ENCODE measurements around the gene ARHGAP11A. TPM values are rescaled to one million over a fixed set of nuclear protein-coding genes. Genes with fewer than 3 reads are reported as not detected.

The ARHGAP11A gene
- total and polyA plus RNA-seq, 10 of the 15 experiments (the other 5 are each of a cell fraction or from before 2014, with no cell fraction given), result 12.4 to 53.6 (median 36.5) TPM

DNA sequence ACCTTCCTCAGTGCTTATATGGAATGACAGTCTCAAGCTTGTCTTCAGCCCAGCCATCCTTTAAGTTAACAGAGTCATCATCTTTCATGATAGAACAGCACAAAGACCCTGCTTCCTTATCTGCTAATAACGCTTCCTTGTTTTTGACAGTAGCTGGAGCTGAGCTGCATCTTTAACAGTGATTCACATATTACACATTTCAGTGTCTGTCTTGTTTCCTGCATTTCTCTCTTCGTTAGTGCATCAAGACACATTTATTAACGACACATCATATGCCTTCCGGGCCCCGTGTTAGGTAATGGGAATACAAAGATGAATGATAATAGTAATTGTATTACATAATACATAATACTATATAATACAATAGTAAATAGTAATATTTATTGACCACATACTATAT, 72.3 kb downstream of the ARHGAP11A start:
- ChIA-PET POLR2A (no interaction called here), CTCF (interaction anchor here (1.4 kb wide), 1 partner anchor 25 kb away, joined by 6 read pairs; no protein-coding TSS in a partner anchor), SMC1A (ENCODE audit: uncharacterized antibody, unreplicated experiment) (interaction anchor here (1.1 kb wide), 1 partner anchor 156 kb away, joined by 3 read pairs; no protein-coding TSS in a partner anchor), RAD21 (ENCODE audit: unreplicated experiment) (no interaction called here)
- H4K20me1 ChIP-seq (ENCODE audit: control insufficient read depth, insufficient read depth), result no peaks in the 10 kb centered on the region
- BruUV-seq (replicated peaks), result no TSS peak
- no peak overlapping the region for H2AFZ ChIP-seq (ENCODE audit: control insufficient read depth, low read depth, low read length)
- H3K4me1 ChIP-seq (ENCODE audit: control insufficient read depth, insufficient read depth, low read length), result peaks cover 3% of the 10 kb centered on the region; the same call in 1 of the 2 replicates
- no peaks in the 10 kb centered on the region for H3K9me3 ChIP-seq (replicated peaks; ENCODE audit: control insufficient read depth, insufficient read depth, low read length)
- in situ Hi-C loops (cut with MboI), result no loop called here
- H3K79me2 ChIP-seq (ENCODE audit: control insufficient read depth, insufficient read depth, low read length), result no peaks in the 10 kb centered on the region
- no peak overlapping the region for H3K4me3 ChIP-seq
- DNase-seq (ENCODE audit: low read depth, low spot score) (no peak), ATAC-seq (no peak), FAIRE-seq (no peak)
- no peaks in the 10 kb centered on the region for H3K36me3 ChIP-seq (ENCODE audit: control insufficient read depth in 2 of 2, insufficient read depth in 2 of 2, low read length in 1 of 2)
- no peak overlapping the region for H3K27ac ChIP-seq (ENCODE audit: control insufficient read depth, insufficient read depth)
- H3K27me3 ChIP-seq (replicated peaks in 1 of 2; ENCODE audit: control insufficient read depth in 2 of 2, insufficient read depth in 2 of 2, low read length in 1 of 2), result no peaks in the 10 kb centered on the region; a peak in 1 of 4 replicates
- intact Hi-C loops (cut with micrococcal nuclease; ENCODE audit: unreplicated experiment), result loop anchor here (10.0 kb wide), 1 partner anchor 57 kb away; no protein-coding TSS in a partner anchor
- 95% methylated on average over 5 of the region's 5 CpGs for WGBS (ENCODE audit: insufficient coverage, insufficient replicate concordance, low lambda C conversion rate, missing lambda C conversion rate)
- no peak overlapping the region for H3K9ac ChIP-seq (ENCODE audit: control insufficient read depth, insufficient read depth, low read length)
- no peak overlapping the region for H3K4me2 ChIP-seq (ENCODE audit: control insufficient read depth, insufficient read depth)
- TF ChIP-seq IKZF2 (IDR thresholded peaks at IDR 0.05), result no peak
- no peak for TF ChIP-seq BHLHE40 (IDR thresholded peaks at IDR 0.05; ENCODE audit: borderline replicate concordance in 1 of 2, low read depth in 2 of 2, low read length in 1 of 2)
- TF ChIP-seq, protein P1, sequence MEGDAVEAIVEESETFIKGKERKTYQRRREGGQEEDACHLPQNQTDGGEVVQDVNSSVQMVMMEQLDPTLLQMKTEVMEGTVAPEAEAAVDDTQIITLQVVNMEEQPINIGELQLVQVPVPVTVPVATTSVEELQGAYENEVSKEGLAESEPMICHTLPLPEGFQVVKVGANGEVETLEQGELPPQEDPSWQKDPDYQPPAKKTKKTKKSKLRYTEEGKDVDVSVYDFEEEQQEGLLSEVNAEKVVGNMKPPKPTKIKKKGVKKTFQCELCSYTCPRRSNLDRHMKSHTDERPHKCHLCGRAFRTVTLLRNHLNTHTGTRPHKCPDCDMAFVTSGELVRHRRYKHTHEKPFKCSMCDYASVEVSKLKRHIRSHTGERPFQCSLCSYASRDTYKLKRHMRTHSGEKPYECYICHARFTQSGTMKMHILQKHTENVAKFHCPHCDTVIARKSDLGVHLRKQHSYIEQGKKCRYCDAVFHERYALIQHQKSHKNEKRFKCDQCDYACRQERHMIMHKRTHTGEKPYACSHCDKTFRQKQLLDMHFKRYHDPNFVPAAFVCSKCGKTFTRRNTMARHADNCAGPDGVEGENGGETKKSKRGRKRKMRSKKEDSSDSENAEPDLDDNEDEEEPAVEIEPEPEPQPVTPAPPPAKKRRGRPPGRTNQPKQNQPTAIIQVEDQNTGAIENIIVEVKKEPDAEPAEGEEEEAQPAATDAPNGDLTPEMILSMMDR (IDR thresholded peaks at IDR 0.05 in 2 of 3, conservative IDR thresholded peaks at IDR 0.05 in 1 of 3; ENCODE audit: control insufficient read depth in 2 of 3, extremely low read depth in 1 of 3, insufficient read depth in 1 of 3, low read depth in 3 of 3, low read length in 3 of 3), result no peak
- TF ChIP-seq ZNF622 (IDR thresholded peaks at IDR 0.05), result no peak
- no peak for TF ChIP-seq FOXM1 (IDR thresholded peaks at IDR 0.05; ENCODE audit: low read depth, low read length)
- no peak for TF ChIP-seq WRNIP1 (IDR thresholded peaks at IDR 0.05; ENCODE audit: borderline replicate concordance, low read depth, low read length)
- TF ChIP-seq, protein P2, sequence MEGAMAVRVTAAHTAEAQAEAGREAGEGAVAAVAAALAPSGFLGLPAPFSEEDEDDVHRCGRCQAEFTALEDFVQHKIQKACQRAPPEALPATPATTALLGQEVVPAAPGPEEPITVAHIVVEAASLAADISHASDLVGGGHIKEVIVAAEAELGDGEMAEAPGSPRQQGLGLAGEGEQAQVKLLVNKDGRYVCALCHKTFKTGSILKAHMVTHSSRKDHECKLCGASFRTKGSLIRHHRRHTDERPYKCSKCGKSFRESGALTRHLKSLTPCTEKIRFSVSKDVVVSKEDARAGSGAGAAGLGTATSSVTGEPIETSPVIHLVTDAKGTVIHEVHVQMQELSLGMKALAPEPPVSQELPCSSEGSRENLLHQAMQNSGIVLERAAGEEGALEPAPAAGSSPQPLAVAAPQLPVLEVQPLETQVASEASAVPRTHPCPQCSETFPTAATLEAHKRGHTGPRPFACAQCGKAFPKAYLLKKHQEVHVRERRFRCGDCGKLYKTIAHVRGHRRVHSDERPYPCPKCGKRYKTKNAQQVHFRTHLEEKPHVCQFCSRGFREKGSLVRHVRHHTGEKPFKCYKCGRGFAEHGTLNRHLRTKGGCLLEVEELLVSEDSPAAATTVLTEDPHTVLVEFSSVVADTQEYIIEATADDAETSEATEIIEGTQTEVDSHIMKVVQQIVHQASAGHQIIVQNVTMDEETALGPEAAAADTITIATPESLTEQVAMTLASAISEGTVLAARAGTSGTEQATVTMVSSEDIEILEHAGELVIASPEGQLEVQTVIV (IDR thresholded peaks at IDR 0.05; ENCODE audit: borderline replicate concordance, partially characterized antibody), result no peak
- no peak for TF ChIP-seq SIX5 (IDR thresholded peaks at IDR 0.05; ENCODE audit: low read depth, low read length, severe bottlenecking)
- no peak for TF ChIP-seq RELA (IDR thresholded peaks at IDR 0.05; ENCODE audit: borderline replicate concordance, partially characterized antibody)
- TF ChIP-seq CBX3 (IDR thresholded peaks at IDR 0.05; ENCODE audit: borderline replicate concordance, low read depth), result no peak
- TF ChIP-seq, protein P3, sequence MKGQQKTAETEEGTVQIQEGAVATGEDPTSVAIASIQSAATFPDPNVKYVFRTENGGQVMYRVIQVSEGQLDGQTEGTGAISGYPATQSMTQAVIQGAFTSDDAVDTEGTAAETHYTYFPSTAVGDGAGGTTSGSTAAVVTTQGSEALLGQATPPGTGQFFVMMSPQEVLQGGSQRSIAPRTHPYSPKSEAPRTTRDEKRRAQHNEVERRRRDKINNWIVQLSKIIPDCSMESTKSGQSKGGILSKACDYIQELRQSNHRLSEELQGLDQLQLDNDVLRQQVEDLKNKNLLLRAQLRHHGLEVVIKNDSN (IDR thresholded peaks at IDR 0.05; ENCODE audit: borderline replicate concordance, extremely low read length, insufficient read depth, low read depth, low read length), result no peak
- no peak for TF ChIP-seq ZSCAN29 (IDR thresholded peaks at IDR 0.05)
- TF ChIP-seq, protein P4, sequence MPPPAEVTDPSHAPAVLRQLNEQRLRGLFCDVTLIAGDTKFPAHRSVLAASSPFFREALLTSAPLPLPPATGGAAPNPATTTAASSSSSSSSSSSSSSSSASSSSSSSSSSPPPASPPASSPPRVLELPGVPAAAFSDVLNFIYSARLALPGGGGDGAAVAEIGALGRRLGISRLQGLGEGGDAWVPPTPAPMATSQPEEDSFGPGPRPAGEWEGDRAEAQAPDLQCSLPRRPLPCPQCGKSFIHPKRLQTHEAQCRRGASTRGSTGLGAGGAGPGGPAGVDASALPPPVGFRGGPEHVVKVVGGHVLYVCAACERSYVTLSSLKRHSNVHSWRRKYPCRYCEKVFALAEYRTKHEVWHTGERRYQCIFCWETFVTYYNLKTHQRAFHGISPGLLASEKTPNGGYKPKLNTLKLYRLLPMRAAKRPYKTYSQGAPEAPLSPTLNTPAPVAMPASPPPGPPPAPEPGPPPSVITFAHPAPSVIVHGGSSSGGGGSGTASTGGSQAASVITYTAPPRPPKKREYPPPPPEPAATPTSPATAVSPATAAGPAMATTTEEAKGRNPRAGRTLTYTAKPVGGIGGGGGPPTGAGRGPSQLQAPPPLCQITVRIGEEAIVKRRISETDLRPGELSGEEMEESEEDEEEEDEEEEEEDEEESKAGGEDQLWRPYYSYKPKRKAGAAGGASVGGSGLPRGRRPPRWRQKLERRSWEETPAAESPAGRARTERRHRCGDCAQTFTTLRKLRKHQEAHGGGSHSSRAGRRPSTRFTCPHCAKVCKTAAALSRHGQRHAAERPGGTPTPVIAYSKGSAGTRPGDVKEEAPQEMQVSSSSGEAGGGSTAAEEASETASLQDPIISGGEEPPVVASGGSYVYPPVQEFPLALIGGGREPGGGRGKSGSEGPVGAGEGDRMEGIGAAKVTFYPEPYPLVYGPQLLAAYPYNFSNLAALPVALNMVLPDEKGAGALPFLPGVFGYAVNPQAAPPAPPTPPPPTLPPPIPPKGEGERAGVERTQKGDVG (CRISPR knock-in tag; IDR thresholded peaks at IDR 0.05), result no peak
